ENCODE measurements around the gene DUSP16. TPM values are rescaled to one million over a fixed set of nuclear protein-coding genes. Genes with fewer than 3 reads are reported as not detected.

DUSP16 gene
- total RNA-seq, 4 donors from 2014 or later = 15.3 to 29.0 (median 25.0) TPM

- intact Hi-C loops (cut with DNase I; ENCODE audit: low total_unique reads) = no loop called here
- H3K4me3 ChIP-seq (ENCODE audit: low read depth, poor library complexity, severe bottlenecking) = no peak overlapping the region
- TF ChIP-seq POLR2A (IDR thresholded peaks at IDR 0.05) (no peak), CTCF (IDR thresholded peaks at IDR 0.05) (no peak)
- whole genome bisulfite sequencing, 2 donors = 62 to 65% methylated on average over 3 of the region's 3 CpGs
- no peak for DNase-seq (ENCODE audit: low spot score in 2 of 2)
Observed at GRCh38 chr12:12511021-12511783, 51.5 kb downstream of the DUSP16 start.

- TF ChIP-seq POLR2A (IDR thresholded peaks at IDR 0.05) (no peak), CTCF (IDR thresholded peaks at IDR 0.05) (no peak)
- intact Hi-C loops (cut with DNase I; ENCODE audit: low total_unique reads) = no loop called here
- no peak for DNase-seq (ENCODE audit: low spot score in 2 of 2)
- 96 to 98% methylated on average over 2 of the region's 2 CpGs for WGBS, 2 donors
- no peak overlapping the region for H3K4me3 ChIP-seq (ENCODE audit: low read depth, poor library complexity, severe bottlenecking)
Observed at GRCh38 chr12:12510551-12510950, 52.1 kb downstream of the DUSP16 start.

GRCh38 chr12:12510141-12510540, 52.5 kb downstream of the DUSP16 start:
- intact Hi-C loops (cut with DNase I; ENCODE audit: low total_unique reads) = no loop called here
- TF ChIP-seq POLR2A (IDR thresholded peaks at IDR 0.05) = no peak
- TF ChIP-seq CTCF (IDR thresholded peaks at IDR 0.05) = no peak
- no peak overlapping the region for H3K4me3 ChIP-seq (ENCODE audit: low read depth, poor library complexity, severe bottlenecking)
- no peak for DNase-seq (ENCODE audit: low spot score in 2 of 2)
- 96 to 97% methylated on average over 2 of the region's 2 CpGs for WGBS, 2 donors

GRCh38 chr12:12508612-12509011, 54.1 kb downstream of the DUSP16 start:
- TF ChIP-seq POLR2A (IDR thresholded peaks at IDR 0.05) = no peak
- no peak for DNase-seq (ENCODE audit: low spot score in 2 of 2)
- 91 to 92% methylated on average over 2 of the region's 2 CpGs for WGBS, 2 donors
- intact Hi-C loops (cut with DNase I; ENCODE audit: low total_unique reads) = no loop called here
- H3K4me3 ChIP-seq (ENCODE audit: low read depth, poor library complexity, severe bottlenecking) = no peak overlapping the region

GRCh38 chr12:12507121-12507520, 55.5 kb downstream of the DUSP16 start:
- intact Hi-C loops (cut with DNase I; ENCODE audit: low total_unique reads) = no loop called here
- TF ChIP-seq POLR2A (IDR thresholded peaks at IDR 0.05) (no peak), CTCF (IDR thresholded peaks at IDR 0.05) (no peak)
- H3K4me3 ChIP-seq (ENCODE audit: low read depth, poor library complexity, severe bottlenecking) = no peak overlapping the region
- WGBS, 2 donors = 83 to 86% methylated on average over 1 of the region's 1 CpG
- no peak for DNase-seq (ENCODE audit: low spot score in 2 of 2)

DNA sequence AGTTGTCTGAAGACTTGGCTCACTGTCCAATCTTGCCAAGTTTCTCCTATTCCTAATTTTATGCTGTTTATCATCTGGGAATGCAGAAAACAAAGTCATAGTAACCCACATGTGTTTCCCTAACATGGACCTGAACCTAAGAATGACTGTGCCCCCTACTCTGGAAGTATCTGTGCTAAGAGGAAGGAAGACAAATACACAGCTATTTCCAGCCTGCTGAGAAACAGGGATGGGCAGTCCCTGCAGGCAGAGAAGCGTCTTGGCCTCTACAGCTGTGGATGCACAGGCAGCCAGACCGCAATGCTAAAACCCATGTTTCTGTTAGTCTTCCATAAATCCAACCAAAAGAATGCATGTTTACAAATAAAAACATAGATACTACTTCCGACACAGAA, 56.2 kb downstream of the DUSP16 start:
- 50 to 61% methylated on average over 3 of the region's 3 CpGs for whole genome bisulfite sequencing, 2 donors
- TF ChIP-seq POLR2A (IDR thresholded peaks at IDR 0.05) (no peak), CTCF (IDR thresholded peaks at IDR 0.05) (no peak)
- intact Hi-C loops (cut with DNase I; ENCODE audit: low total_unique reads) = no loop called here
- H3K4me3 ChIP-seq (ENCODE audit: low read depth, poor library complexity, severe bottlenecking) = no peak overlapping the region
- no peak for DNase-seq (ENCODE audit: low spot score in 2 of 2)

All from lower leg skin (tissue), 4 donors.